Superior temporal gyrus (tissue), 1 donor: ENCODE data around the gene TMEM60.
"Not testable (repeated sequence)": the region's sequence is repeated elsewhere in the genome, so short reads cannot be mapped to it uniquely, and the experiment has no call there.

Experiments
- DNase-seq: peaks from one replicate; pipeline ENCODE4 v3.0.0-alpha.2; 2016; ENCODE audit errors: extremely low spot score

TMEM60 gene

DNA sequence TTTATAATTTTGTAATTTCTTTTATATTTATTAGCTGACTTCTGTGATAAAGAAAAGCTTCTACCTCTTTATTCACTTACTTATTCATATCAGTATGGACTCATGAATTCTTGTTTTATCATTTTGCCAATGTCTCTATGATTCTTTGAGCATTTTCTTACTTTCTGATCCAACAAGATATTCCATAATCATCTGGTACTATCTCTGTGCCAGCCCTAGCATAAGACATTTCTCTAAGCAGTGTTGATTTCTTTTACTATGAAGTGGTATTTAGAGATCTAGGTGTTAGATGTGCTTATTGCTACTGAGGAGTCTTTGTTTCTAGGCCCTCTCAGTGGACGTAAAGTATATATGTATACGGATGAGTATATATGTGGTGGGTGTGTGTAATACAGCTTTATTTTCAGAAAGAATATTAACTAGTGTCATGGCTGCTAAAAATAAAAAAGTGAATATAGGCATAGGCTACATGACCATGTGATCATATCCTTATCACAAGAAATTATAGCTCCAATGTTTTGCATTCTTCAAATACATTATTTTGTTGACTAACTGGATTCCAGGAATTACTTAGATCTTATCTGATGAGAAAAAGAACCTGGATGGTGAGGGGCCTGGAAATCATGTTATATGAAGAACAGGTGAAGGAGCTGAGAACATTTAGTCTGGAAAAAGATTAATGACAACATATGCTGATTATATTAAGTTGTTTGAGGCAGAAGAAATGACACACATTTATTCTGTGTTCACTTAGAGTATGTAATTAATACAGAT is 13.5 kb upstream of the TMEM60 start:
- no peak for DNase-seq

GRCh38 chr7:77808517-77808916 is 10.3 kb upstream of the TMEM60 start:
- no peak for DNase-seq

DNA sequence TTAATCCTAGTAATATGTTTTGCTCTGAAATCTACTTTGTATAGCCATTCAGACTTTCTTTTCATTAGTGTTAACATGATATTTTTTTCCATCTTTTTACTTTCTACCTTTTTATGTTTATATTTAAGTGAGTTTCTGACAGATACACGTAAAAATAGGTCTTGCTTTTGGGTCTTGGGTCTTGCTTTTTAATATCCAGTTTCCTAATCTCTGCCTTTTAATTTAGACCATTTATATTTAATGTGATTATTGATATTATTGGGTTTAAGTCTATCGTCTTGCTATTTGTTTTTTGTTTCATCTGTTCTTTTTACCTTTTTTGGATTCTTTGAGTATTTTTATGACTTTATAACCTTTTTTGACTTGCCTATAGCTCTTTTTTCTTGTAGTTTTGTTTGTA is 8.2 kb upstream of the TMEM60 start:
- DNase-seq: no peak

GRCh38 chr7:77802557-77803405 is 4.5 kb upstream of the TMEM60 start:
- DNase-seq: no peak

- no peak for DNase-seq
Observed at GRCh38 chr7:77800730-77801129, 2.5 kb upstream of the TMEM60 start.

GRCh38 chr7:77800158-77800557 is 1.9 kb upstream of the TMEM60 start:
- DNase-seq: no peak

DNA sequence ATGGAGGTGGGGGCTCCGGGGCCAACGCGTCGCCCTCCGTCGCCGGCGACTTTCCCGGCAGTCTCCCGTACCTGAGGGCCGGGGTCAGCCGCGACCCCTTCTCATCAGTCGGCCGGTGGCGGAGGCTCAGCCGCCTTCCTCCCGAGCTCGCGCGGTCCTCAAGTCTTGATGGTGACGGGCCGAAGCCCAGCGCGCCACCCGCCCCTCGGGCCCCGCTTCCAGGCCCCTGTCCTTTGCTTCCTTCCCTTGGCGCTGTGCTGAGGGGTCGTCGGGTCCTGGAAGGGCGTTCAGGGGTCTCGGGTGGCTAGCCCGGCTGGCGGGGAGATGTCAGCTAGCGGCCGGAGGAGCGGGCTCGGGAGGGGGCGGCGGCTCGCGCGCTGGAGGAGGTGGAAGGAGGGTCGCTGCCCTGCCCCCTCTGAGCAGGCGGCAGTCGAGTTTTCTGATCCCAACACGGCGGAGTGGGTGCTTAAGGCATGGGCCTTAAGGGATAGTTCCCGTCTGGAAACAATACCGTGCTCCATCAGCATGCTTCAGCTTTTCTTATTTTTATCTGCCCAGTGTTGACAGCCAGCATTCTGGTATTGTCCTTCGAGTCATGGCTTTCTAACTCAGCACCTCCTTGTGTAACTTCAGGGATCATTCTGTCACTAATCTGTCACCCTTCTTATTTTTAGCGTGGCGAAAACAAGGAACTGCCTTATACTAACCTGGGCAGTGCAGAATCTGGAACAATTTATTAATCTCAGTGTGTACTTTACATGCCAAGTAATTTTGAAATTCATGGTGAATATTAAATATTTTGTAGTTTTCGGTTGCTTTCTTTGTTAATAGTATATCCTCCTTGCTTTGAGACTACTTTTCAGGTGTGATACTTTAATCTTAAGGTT is 1.1 kb upstream of the TMEM60 start:
- DNase-seq: peak; percentile 56

- DNase-seq: peak; percentile 56
Observed at GRCh38 chr7:77797734-77798393, 370 bp downstream of the TMEM60 start.

- DNase-seq: no peak
Observed at GRCh38 chr7:77796960-77797359, 1.3 kb downstream of the TMEM60 start.

DNA sequence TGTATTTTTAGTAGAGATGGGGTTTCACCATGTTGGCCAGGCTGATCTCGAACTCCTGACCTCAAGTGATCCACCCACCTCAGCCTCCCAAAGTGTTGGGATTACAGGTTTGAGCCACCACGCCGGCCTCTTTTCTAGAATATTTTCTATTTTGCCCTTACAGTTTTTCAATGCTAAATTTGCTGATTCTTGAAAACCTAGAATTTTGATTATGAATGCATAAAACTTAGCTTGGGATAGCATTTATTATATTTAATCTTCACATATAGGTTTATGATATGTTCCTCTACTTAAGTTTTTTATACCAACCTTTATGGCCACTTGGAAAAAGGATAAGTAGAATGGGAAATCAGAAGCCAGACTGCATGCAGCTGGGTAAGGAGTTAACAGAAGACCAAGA is 2.1 kb downstream of the TMEM60 start:
- DNase-seq: no peak

DNA sequence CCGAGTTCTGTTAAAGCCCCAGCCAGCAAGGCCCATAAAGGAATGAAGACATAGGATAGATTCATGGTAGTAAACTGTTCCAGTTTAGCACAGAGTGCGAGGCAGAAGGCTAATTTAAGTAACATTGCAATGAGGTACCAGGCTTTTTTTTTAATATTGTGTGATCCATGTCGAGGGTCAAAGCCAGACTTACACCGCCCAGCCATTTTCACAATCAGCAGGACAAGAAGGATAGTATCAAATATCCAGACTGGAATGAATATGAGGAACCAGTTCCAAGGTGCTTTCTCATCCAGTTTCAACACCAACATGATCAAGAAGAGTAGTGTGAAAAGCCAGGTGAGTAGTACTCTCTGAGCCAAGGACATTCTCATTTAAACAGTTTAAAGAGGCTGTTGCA is 4.2 kb downstream of the TMEM60 start:
- no peak for DNase-seq

DNA sequence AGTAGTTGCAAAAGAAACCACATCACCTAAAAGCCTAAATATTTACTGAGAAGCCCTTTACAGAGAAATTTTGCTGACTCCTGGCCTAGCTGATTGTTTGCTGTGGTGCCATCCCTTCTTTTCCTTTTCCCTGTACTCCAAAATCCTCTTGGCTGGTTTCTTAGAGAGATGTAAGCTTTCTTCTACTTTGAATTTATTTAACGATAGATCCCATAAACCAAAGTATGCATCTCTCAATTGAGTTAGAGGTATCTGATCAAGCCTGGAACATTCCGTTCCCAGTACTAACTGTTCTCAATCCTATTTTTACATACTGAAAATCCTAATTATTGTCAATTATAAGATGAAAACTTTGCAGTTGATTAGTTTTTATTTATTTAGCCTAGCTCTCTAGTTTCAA is 6.3 kb downstream of the TMEM60 start:
- no peak for DNase-seq

- no peak for DNase-seq
Observed at GRCh38 chr7:77791336-77791735, 6.9 kb downstream of the TMEM60 start.

GRCh38 chr7:77788327-77788902 is 9.8 kb downstream of the TMEM60 start:
- no peak for DNase-seq

- no peak for DNase-seq
Observed at GRCh38 chr7:77786741-77787140, 11.5 kb downstream of the TMEM60 start.

GRCh38 chr7:77786018-77786417 is 12.2 kb downstream of the TMEM60 start:
- no peak for DNase-seq

GRCh38 chr7:77784426-77784825 is 13.8 kb downstream of the TMEM60 start:
- DNase-seq: not testable (repeated sequence)

DNA sequence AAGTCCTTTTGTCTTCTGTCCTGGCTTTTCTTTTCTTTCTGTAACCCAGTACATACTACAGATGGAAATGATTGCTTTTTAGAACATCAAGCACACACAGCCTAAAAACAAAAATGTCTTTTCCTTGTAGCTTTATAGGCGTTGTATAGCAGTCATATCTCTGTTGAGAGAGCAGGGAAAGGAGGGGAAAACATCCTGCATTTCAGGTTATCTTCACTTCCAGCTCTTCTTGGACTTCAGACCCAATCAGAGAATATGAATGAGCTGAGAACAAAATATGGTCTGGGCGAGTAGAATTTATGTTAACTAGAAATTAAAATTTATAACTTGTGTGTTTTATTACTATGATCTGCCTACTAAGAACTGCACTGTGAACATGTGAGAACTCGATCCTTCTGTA is 14.7 kb downstream of the TMEM60 start:
- no peak for DNase-seq

GRCh38 chr7:77783111-77783510 is 15.1 kb downstream of the TMEM60 start:
- no peak for DNase-seq

GRCh38 chr7:77782383-77782782 is 15.9 kb downstream of the TMEM60 start:
- no peak for DNase-seq

- DNase-seq: no peak
Observed at GRCh38 chr7:77778535-77778934, 19.7 kb downstream of the TMEM60 start.
